PC-3 (cell line): ENCODE results near the gene SAMD10. TPM values are rescaled to one million over a fixed set of nuclear protein-coding genes. Genes with fewer than 3 reads are reported as not detected.
"Not testable (repeated sequence)": the region's sequence is repeated elsewhere in the genome, so short reads cannot be mapped to it uniquely, and the experiment has no call there.

Source experiments
- ATAC-seq: fragments of 200-7000 bp; cut with Tn5 transposase; 2 replicates; pipeline ENCODE4 v1.9.1; 2020; ENCODE audit warnings: mild to moderate bottlenecking, moderate library complexity
- BruUV-seq: library from RNA; stranded (reverse); fragments of 400-500 nt; replicated peaks from 2 replicates; lab custom pipeline; 2021; lab: Mats Ljungman, UMichigan
- CTCF ChIA-PET: fragments of 300-600 bp; sonication (Branson Sonifier 250); formaldehyde crosslinking; loops from one replicate; lab custom pipeline; 2022; ENCODE audit warnings: antibody characterized with exemption; lab: Charles Lee
- POLR2A ChIA-PET: fragments of 300-600 bp; sonication (Branson Sonifier 250); formaldehyde crosslinking; loops from one replicate; lab custom pipeline; 2022; ENCODE audit warnings: antibody characterized with exemption; ENCODE audit not compliant: unreplicated experiment; lab: Charles Lee
- DNase-seq: peaks from one replicate; pipeline ENCODE4 v3.0.0-alpha.2; 2015
- H2AFZ ChIP-seq: fragments of 300-600 bp; sonication (generic); 2 replicates; pipeline ENCODE4 v1.6.0; 2016; ENCODE audit warnings: antibody characterized with exemption, low read length
- H3F3A ChIP-seq: fragments of 300-600 bp; sonication (generic); one replicate; pipeline ENCODE4 v1.6.0; 2017; ENCODE audit warnings: antibody characterized with exemption, low read length, control low read depth, mild to moderate bottlenecking; ENCODE audit not compliant: unreplicated experiment
- H3K27ac ChIP-seq: fragments of 300-600 bp; sonication (generic); 2 replicates; pipeline ENCODE4 v1.5.1; 2016; ENCODE audit warnings: mild to moderate bottlenecking, low read length
- H3K27me3 ChIP-seq: fragments of 300-600 bp; sonication (generic); 2 replicates; pipeline ENCODE4 v1.6.1; 2016; ENCODE audit warnings: low read length, mixed read lengths
- H3K36me3 ChIP-seq: fragments of 300-600 bp; sonication (generic); 2 replicates; pipeline ENCODE4 v1.6.1; 2016; ENCODE audit warnings: low read depth, mixed run types, low read length, mixed read lengths
- H3K4me1 ChIP-seq: fragments of 300-600 bp; sonication (generic); 2 replicates; pipeline ENCODE4 v1.5.1; 2016; ENCODE audit warnings: low read length; ENCODE audit not compliant: insufficient read depth
- H3K4me2 ChIP-seq: fragments of 300-600 bp; sonication (generic); 2 replicates; pipeline ENCODE4 v1.6.0; 2016; ENCODE audit warnings: low read length
- H3K4me3 ChIP-seq: fragments of 300-600 bp; sonication (generic); 2 replicates; pipeline ENCODE4 v1.5.1; 2016; ENCODE audit warnings: mild to moderate bottlenecking, low read length, mixed read lengths
- H3K79me2 ChIP-seq: fragments of 300-600 bp; sonication (generic); 2 replicates; pipeline ENCODE4 v1.6.1; 2017; ENCODE audit warnings: low read length, mixed read lengths
- H3K9ac ChIP-seq: fragments of 300-600 bp; sonication (generic); 2 replicates; pipeline ENCODE4 v1.6.0; 2016; ENCODE audit warnings: mild to moderate bottlenecking, low read length
- H3K9me2 ChIP-seq: fragments of 300-600 bp; sonication (generic); replicated peaks from 2 replicates; pipeline ENCODE4 v1.6.1; 2016; ENCODE audit warnings: mixed run types, low read length, mixed read lengths
- H3K9me3 ChIP-seq: fragments of 300-600 bp; sonication (generic); 2 replicates; pipeline ENCODE4 v1.6.1; 2016; ENCODE audit warnings: low read length, mixed read lengths
- H4K20me1 ChIP-seq: fragments of 300-600 bp; sonication (generic); 2 replicates; pipeline ENCODE4 v1.6.1; 2016; ENCODE audit warnings: low read length, mixed read lengths
- CTCF ChIP-seq: fragments of 300-600 bp; sonication (generic); conservative IDR thresholded peaks from 2 replicates; pipeline ENCODE4 v1.5.1; 2017; ENCODE audit warnings: antibody characterized with exemption, low read depth, mild to moderate bottlenecking, low read length
- EZH2 ChIP-seq: fragments of 300-600 bp; sonication (generic); IDR thresholded peaks from one replicate; pipeline ENCODE4 v1.6.1; 2017; ENCODE audit warnings: antibody characterized with exemption, mild to moderate bottlenecking, low read length; ENCODE audit not compliant: unreplicated experiment
- EZH2phosphoT487 ChIP-seq: fragments of 300-600 bp; sonication (generic); IDR thresholded peaks from 2 replicates; pipeline ENCODE4 v1.6.1; 2018; ENCODE audit warnings: mild to moderate bottlenecking, antibody characterized with exemption, low read length, borderline replicate concordance
- intact Hi-C: fragments of 100-400 bp; cut with micrococcal nuclease; formaldehyde crosslinking; loops from 2 replicates; pipeline ENCODE4 v1.9.0; 2023
- total RNA-seq: library from RNA; depleted of rRNA; stranded (reverse); fragments of >200 nt; gene quantifications from 2 replicates; pipeline ENCODE4 v1.2.3, GENCODE V29; 2014

The SAMD10 gene
- total RNA-seq, 1 experiment from 2014 or later = 7.4 TPM

GRCh38 chr20:63961664-63962425 is 17.6 kb downstream of the SAMD10 start:
- Histone ChIP-seq H3K9me2 (no peaks in the 10 kb centered on the region), H3K9ac (no peak overlapping the region), H3K27me3 (no peaks in the 10 kb centered on the region), H3K36me3 (peaks cover 5% of the 10 kb centered on the region; the same call in 1 of the 2 replicates), H3K4me2 (no peak overlapping the region), H3K9me3 (no peaks in the 10 kb centered on the region), H3K4me3 (no peak overlapping the region), H3K4me1 (peaks cover 11% of the 10 kb centered on the region), H3F3A (no peaks in the 10 kb centered on the region), H3K27ac (no peak overlapping the region), H2AFZ (no peak overlapping the region), H3K79me2 (no peaks in the 10 kb centered on the region), H4K20me1 (no peaks in the 10 kb centered on the region)
- ChIA-PET POLR2A (no interaction called here), CTCF (no interaction called here)
- DNase-seq (no peak), ATAC-seq (no peak)
- intact Hi-C loops = no loop called here
- no TSS peak for BruUV-seq
- no peak for TF ChIP-seq EZH2phosphoT487
- no peak for TF ChIP-seq EZH2
- no peak for TF ChIP-seq CTCF

DNA sequence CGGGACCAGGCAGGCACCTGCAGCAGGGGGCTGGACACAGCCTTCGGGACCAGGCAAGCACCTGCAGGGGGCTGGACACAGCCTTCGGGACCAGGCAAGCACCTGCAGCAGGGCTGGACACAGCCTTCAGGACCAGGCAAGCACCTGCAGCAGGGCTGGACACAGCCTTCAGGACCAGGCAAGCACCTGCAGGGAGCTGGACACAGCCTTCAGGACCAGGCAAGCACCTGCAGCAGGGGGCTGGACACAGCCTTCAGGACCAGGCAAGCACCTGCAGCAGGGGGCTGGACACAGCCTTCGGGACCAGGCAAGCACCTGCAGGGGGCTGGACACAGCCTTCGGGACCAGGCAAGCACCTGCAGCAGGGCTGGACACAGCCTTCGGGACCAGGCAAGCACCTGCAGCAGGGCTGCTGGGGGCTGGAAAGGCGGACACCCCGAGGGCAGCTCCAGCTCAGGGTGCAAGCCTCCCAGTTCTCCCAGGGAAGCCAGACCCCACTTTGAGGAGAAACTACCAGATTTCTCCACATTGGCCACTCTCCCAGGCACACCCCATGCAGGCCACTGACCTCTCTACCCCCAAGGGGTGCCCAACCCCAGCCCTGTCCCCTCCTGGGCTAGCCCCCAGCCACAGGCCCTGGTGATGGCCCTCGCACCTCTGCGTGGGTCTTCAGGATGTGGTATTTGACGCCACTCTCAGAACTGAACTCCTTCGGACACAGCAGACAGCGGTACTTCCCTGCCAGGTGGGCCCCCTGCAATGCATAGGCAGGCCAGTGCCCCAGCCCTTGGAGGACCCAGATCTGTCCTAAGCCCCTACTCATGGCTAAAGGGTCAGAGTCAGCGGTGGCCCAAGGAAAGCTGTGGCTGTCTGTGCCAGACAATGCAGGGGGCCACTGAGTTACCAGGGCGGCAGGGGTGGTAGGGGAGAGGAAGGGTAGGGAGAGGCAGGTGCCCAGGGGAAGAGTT is 18.5 kb downstream of the SAMD10 start:
- DNase-seq, H3K4me3 ChIP-seq, intact Hi-C loops, CTCF ChIA-PET, H3F3A ChIP-seq, H3K9me3 ChIP-seq, BruUV-seq, H3K9me2 ChIP-seq, ATAC-seq, H3K27ac ChIP-seq, H3K27me3 ChIP-seq, POLR2A ChIA-PET, H4K20me1 ChIP-seq, H2AFZ ChIP-seq, H3K9ac ChIP-seq, H3K36me3 ChIP-seq, H3K4me2 ChIP-seq, H3K79me2 ChIP-seq: not testable (repeated sequence)
- peaks cover 15% of the 10 kb centered on the region for H3K4me1 ChIP-seq

DNA sequence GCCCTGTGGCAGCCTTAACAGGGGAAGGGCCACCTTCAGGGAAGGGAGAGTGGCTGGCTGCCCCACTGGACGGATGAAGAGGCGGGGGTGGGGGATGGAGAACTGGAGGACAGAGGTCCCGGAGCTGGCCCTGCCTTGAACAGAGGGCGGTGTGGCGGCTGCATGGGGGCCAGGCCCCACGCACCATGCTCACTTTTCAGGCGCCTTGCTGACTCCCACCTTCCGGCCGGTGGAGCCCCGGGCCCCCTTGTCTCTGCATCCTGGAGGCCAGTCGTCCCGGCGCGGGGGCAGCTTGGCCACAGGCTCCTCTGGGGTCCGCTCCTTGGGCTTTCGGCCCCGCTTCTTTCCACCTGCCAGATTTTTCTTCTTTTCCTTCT is 19.8 kb downstream of the SAMD10 start:
- intact Hi-C loops = loop anchor here (5.0 kb wide), 1 partner anchor 422 kb away; the partner anchor contains the start of gene PTK6

More for the DNA sequence above, 19.8 kb downstream of the SAMD10 start:
- BruUV-seq = no TSS peak
- peaks cover 22% of the 10 kb centered on the region for H3K4me1 ChIP-seq
- H3K9me3 ChIP-seq = no peaks in the 10 kb centered on the region
- CTCF ChIA-PET = no interaction called here
- H3K4me2 ChIP-seq = no peak overlapping the region
- H3K9me2 ChIP-seq = no peaks in the 10 kb centered on the region
- H3K27me3 ChIP-seq = no peaks in the 10 kb centered on the region
- H3K36me3 ChIP-seq = peaks cover 5% of the 10 kb centered on the region; the same call in 1 of the 2 replicates
- H3K9ac ChIP-seq = no peak overlapping the region
- POLR2A ChIA-PET = no interaction called here
- TF ChIP-seq EZH2phosphoT487 = no peak
- no peak for TF ChIP-seq CTCF
- TF ChIP-seq EZH2 = no peak
- H3F3A ChIP-seq = no peaks in the 10 kb centered on the region
- H2AFZ ChIP-seq = no peak overlapping the region
- peaks cover 15% of the 10 kb centered on the region for H3K79me2 ChIP-seq
- H3K27ac ChIP-seq = no peak overlapping the region
- peaks cover 7% of the 10 kb centered on the region; the same call in 1 of the 2 replicates for H4K20me1 ChIP-seq
- H3K4me3 ChIP-seq = no peak overlapping the region
- ATAC-seq = no peak
- no peak for DNase-seq
